ENCODE results near the gene CTSD. TPM values are rescaled to one million over a fixed set of nuclear protein-coding genes. Genes with fewer than 3 reads are reported as not detected.

The CTSD gene
- polyA plus RNA-seq, 1 experiment, result 77.8 TPM

DNA sequence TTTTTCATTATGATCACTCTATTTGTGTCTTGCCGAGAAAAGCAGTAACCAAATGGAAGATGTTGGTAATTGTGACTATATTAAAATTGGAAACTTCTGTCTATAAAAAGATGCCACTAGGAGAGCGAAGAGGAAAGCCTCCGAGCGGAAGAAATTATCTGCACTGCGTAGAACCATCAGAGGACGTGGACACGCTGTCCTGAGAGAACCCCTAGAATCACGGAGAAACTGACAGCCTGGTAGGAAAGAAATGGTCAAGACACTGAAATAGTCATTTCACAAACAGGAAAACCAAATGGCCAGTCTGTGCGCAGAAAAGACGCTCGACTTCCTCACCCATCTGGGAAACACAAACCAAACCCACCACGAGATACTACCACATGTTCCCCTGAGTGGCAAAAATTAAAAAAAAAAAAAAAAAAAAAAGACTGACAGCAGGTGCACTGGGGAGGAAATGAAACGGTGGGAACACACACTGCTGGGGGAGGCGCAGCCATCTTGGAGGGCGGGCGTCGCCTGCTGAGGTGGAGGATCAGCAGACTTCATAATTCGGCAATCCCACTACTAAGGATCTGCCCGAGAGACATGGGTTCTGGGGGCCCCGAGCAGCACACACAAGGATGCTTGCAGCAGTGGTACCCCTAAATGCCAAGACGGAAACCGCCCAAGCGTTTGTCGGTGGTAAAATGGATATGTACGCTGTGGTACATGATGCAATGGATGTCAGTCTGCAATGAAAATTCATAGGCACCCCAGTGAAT lies 34.6 kb downstream of the CTSD start:
- CTCF ChIA-PET, result no interaction called here

DNA sequence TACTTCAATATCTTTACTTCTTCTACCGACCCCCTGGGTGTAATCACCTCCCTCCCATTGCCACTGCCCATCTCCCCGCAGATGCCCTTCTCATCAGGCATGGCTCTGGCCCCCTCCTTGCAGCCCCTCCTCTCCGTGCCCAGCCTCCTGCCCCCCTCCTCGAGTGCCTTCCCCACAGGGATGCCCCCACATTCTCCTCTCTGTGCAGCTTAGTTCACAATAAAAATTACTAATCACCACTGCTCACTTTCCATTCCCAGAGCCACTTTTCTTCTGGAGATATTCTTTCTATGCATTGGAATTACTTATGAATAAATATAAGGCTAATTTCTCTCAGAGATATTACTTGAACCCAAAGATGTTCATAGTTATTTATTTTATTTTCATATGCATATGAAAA lies 35.4 kb downstream of the CTSD start:
- Histone ChIP-seq H3K27ac (ENCODE audit: low read depth, low read length) (no peak overlapping the region), H3K27me3 (ENCODE audit: control insufficient read depth, insufficient read depth, low read length) (peaks cover 23% of the 10 kb centered on the region), H3K9me3 (ENCODE audit: control insufficient read depth, insufficient read depth, low read length) (no peaks in the 10 kb centered on the region), H3K4me3 (ENCODE audit: low read depth, low read length) (no peak overlapping the region)
- DNase-seq (ENCODE audit: low read depth, low spot score), result no peak
- TF ChIP-seq, protein P1, sequence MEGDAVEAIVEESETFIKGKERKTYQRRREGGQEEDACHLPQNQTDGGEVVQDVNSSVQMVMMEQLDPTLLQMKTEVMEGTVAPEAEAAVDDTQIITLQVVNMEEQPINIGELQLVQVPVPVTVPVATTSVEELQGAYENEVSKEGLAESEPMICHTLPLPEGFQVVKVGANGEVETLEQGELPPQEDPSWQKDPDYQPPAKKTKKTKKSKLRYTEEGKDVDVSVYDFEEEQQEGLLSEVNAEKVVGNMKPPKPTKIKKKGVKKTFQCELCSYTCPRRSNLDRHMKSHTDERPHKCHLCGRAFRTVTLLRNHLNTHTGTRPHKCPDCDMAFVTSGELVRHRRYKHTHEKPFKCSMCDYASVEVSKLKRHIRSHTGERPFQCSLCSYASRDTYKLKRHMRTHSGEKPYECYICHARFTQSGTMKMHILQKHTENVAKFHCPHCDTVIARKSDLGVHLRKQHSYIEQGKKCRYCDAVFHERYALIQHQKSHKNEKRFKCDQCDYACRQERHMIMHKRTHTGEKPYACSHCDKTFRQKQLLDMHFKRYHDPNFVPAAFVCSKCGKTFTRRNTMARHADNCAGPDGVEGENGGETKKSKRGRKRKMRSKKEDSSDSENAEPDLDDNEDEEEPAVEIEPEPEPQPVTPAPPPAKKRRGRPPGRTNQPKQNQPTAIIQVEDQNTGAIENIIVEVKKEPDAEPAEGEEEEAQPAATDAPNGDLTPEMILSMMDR (IDR thresholded peaks at IDR 0.05; ENCODE audit: low read depth, low read length), result no peak
- ChIA-PET CTCF (no interaction called here), POLR2A (no interaction called here)

More for the DNA sequence above, 34.6 kb downstream of the CTSD start:
- peaks cover 23% of the 10 kb centered on the region for H3K27me3 ChIP-seq (ENCODE audit: control insufficient read depth, insufficient read depth, low read length)
- no peak overlapping the region for H3K4me3 ChIP-seq (ENCODE audit: low read depth, low read length)
- POLR2A ChIA-PET, result no interaction called here
- no peaks in the 10 kb centered on the region; the same call in 1 of the 2 replicates for H3K9me3 ChIP-seq (ENCODE audit: control insufficient read depth, insufficient read depth, low read length)
- H3K27ac ChIP-seq (ENCODE audit: low read depth, low read length), result no peak overlapping the region
- TF ChIP-seq, protein P1 (IDR thresholded peaks at IDR 0.05; ENCODE audit: low read depth, low read length), result no peak
- no peak for DNase-seq (ENCODE audit: low read depth, low spot score)

DNA sequence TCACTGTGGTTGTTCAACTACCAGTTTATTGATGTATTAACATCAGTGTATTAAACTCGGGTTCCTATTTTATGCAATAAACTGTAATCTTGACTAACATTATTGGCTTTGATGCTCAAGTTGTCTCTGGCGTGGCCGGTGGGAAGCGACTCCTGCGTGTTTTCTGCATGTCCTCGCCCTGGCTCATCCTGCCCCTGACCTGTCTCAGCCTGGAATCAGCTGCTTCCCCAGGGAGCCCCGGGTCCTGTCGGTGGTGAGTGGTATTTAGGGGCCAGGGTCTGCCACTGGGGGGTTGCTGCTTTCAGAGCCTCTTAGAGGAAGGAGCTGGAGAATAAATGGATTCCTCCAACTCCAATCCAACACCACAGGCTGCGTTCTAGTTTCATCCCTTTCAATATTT lies 35.9 kb downstream of the CTSD start:
- no peak for DNase-seq (ENCODE audit: low read depth, low spot score)
- H3K4me3 ChIP-seq (ENCODE audit: low read depth, low read length), result no peak overlapping the region
- ChIA-PET CTCF (no interaction called here), POLR2A (no interaction called here)
- H3K27ac ChIP-seq (ENCODE audit: low read depth, low read length), result no peak overlapping the region
- peaks cover 23% of the 10 kb centered on the region for H3K27me3 ChIP-seq (ENCODE audit: control insufficient read depth, insufficient read depth, low read length)
- no peaks in the 10 kb centered on the region for H3K9me3 ChIP-seq (ENCODE audit: control insufficient read depth, insufficient read depth, low read length)
- TF ChIP-seq, protein P1 (IDR thresholded peaks at IDR 0.05; ENCODE audit: low read depth, low read length), result no peak

DNA sequence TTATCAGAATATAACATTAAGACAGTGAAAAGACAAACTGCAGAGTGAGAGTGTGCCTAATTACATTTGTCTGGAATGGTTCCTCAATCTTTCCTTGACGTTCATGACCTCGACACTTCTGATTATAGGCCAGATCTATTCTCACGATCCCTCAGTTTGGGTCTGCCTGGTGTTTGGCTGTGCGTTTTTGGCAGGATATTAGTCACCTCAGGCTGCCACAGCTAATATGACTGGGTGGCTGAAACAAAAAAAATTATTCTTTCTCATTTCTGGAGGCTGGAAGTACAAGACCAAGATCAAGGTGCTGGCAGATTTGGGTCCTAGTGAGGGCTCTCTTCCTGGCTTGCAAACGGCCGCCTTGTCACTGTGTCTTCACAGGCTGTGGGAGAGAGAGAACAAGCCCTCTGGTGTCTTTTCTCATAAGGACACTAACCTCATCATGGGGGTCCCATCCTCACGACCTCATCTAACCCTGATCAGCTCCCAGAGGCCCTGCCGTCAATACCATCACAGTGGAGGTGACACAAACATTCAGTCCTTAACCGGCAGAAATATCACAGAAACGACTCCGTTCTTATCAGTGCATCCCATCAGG lies 36.5 kb downstream of the CTSD start:
- DNase-seq (ENCODE audit: low read depth, low spot score), result no peak
- TF ChIP-seq, protein P1 (IDR thresholded peaks at IDR 0.05; ENCODE audit: low read depth, low read length), result no peak
- Histone ChIP-seq H3K9me3 (ENCODE audit: control insufficient read depth, insufficient read depth, low read length) (no peaks in the 10 kb centered on the region), H3K4me3 (ENCODE audit: low read depth, low read length) (no peak overlapping the region), H3K27ac (ENCODE audit: low read depth, low read length) (no peak overlapping the region), H3K27me3 (ENCODE audit: control insufficient read depth, insufficient read depth, low read length) (peaks cover 20% of the 10 kb centered on the region)
- POLR2A ChIA-PET, result no interaction called here
- CTCF ChIA-PET, result no interaction called here

DNA sequence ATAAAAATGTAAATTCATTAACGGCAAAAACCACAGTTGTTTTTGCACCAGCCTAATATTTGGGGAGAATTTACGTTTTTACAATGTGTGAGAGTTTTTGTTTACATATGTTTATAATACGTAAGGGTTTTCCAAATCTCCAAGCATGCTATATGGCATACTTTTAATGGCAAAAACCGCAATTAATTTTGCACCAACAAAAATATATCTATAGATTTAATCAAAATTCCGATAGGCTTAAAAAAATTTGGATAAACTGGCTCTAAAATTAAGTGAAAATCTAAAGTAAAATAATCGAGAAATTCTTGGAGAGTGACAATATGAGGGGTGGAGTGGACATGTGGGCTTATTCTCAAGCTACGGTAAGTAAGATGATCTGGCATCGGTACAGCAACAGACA lies 43.9 kb downstream of the CTSD start:
- ChIA-PET POLR2A (no interaction called here), CTCF (interaction anchor here (3.1 kb wide), 1 partner anchor 26 kb away, joined by 11 read pairs; no protein-coding TSS in a partner anchor)
- Histone ChIP-seq H3K27me3 (ENCODE audit: control insufficient read depth, insufficient read depth, low read length) (peaks cover 8% of the 10 kb centered on the region), H3K9me3 (ENCODE audit: control insufficient read depth, insufficient read depth, low read length) (no peaks in the 10 kb centered on the region; the same call in 1 of the 2 replicates), H3K27ac (ENCODE audit: low read depth, low read length) (no peak overlapping the region), H3K4me3 (ENCODE audit: low read depth, low read length) (no peak overlapping the region)
- no peak for DNase-seq (ENCODE audit: low read depth, low spot score)
- TF ChIP-seq, protein P1 (IDR thresholded peaks at IDR 0.05; ENCODE audit: low read depth, low read length), result no peak

Measured in AG04450 (cell line).